HEK293T (cell line): Measurements from ENCODE around the gene YARS1.
A peak's percentile ranks its signal among the peaks of the same experiment; 100 is the strongest.

Experiments used
- CTCF ChIA-PET: fragments of 350-600 bp; formaldehyde crosslinking; extraction: SDS; loops from one replicate; lab custom pipeline; 2021; ENCODE audit warnings: antibody characterized with exemption, inconsistent platforms; lab: Yijun Ruan, JAX
- POLR2A ChIA-PET: fragments of 350-600 bp; formaldehyde crosslinking; extraction: SDS; loops from one replicate; lab custom pipeline; 2020; ENCODE audit warnings: antibody characterized with exemption, inconsistent platforms; lab: Yijun Ruan, JAX
- DNase-seq: peaks from one replicate; pipeline ENCODE4 v3.0.0; 2012; ENCODE audit warnings: mixed read lengths; ENCODE audit errors: extremely low spot score
- ARNT ChIP-seq: fragments of 450-650 bp; IDR thresholded peaks from 2 replicates; pipeline ENCODE4 v1.6.1; 2017; ENCODE audit warnings: mild to moderate bottlenecking
- BHLHE40 ChIP-seq: fragments of 450-650 bp; IDR thresholded peaks from 2 replicates; pipeline ENCODE4 v1.6.1; 2016; ENCODE audit warnings: mild to moderate bottlenecking, moderate library complexity, borderline replicate concordance
- CTBP1 ChIP-seq: fragments of 450-650 bp; IDR thresholded peaks from 2 replicates; pipeline ENCODE4 v1.6.1; 2016; ENCODE audit warnings: borderline replicate concordance
- ELF4 ChIP-seq: fragments of 450-650 bp; IDR thresholded peaks from 2 replicates; pipeline ENCODE4 v1.6.1; 2017; ENCODE audit warnings: antibody characterized with exemption
- FOXA1 ChIP-seq: fragments of 450-650 bp; IDR thresholded peaks from 2 replicates; pipeline ENCODE4 v1.6.1; 2016; ENCODE audit warnings: mild to moderate bottlenecking
- FOXK2 ChIP-seq: fragments of 450-650 bp; IDR thresholded peaks from 2 replicates; pipeline ENCODE4 v1.6.1; 2016; ENCODE audit warnings: mild to moderate bottlenecking
- FOXM1 ChIP-seq: fragments of 450-650 bp; IDR thresholded peaks from 2 replicates; pipeline ENCODE4 v1.6.1; 2017; ENCODE audit warnings: mild to moderate bottlenecking, borderline replicate concordance
- HDGF ChIP-seq: fragments of 450-650 bp; IDR thresholded peaks from 2 replicates; pipeline ENCODE4 v1.6.1; 2017; ENCODE audit warnings: antibody characterized with exemption, borderline replicate concordance
- L3MBTL2 ChIP-seq: fragments of 450-650 bp; conservative IDR thresholded peaks from 2 replicates; pipeline ENCODE4 v1.6.1; 2016; ENCODE audit warnings: mild to moderate bottlenecking
- LEF1 ChIP-seq: fragments of 450-650 bp; IDR thresholded peaks from 2 replicates; pipeline ENCODE4 v1.6.1; 2017; ENCODE audit warnings: mild to moderate bottlenecking, borderline replicate concordance
- NFRKB ChIP-seq: fragments of 450-650 bp; IDR thresholded peaks from 2 replicates; pipeline ENCODE4 v1.6.1; 2016; ENCODE audit warnings: mild to moderate bottlenecking, moderate library complexity
- SP1 ChIP-seq: fragments of 450-650 bp; IDR thresholded peaks from 2 replicates; pipeline ENCODE4 v1.6.1; 2017
- SUZ12 ChIP-seq: fragments of 450-650 bp; IDR thresholded peaks from 2 replicates; pipeline ENCODE4 v1.6.1; 2016; ENCODE audit warnings: mild to moderate bottlenecking
- TARDBP ChIP-seq: fragments of 450-650 bp; IDR thresholded peaks from 2 replicates; pipeline ENCODE4 v1.6.1; 2016
- ZNF384 ChIP-seq: fragments of 450-650 bp; IDR thresholded peaks from 2 replicates; pipeline ENCODE4 v1.6.1; 2016
- TF ChIP-seq, protein P1 (sequence below): fragments of 450-650 bp; IDR thresholded peaks from 2 replicates; pipeline ENCODE4 v1.6.1; 2016

Gene YARS1

GRCh38 chr1:32742199-32742947 is 74.8 kb downstream of the YARS1 start:
- TF ChIP-seq BHLHE40, result no peak
- no peak for TF ChIP-seq LEF1
- no peak for TF ChIP-seq SP1
- ChIA-PET POLR2A (interaction anchor here (1.0 to 1.7 kb wide), 2 partner anchors 14 to 30 kb away, joined by 4 to 5 read pairs; no protein-coding TSS in a partner anchor), CTCF (interaction anchor here (0.5 to 1.3 kb wide), 3 partner anchors 30 to 68 kb away, joined by 3 to 9 read pairs (median 3); no protein-coding TSS in a partner anchor)
- DNase-seq, result no peak

- DNase-seq, result peak; percentile 83
- POLR2A ChIA-PET, result interaction anchor here (1.0 to 1.7 kb wide), 2 partner anchors 15 to 31 kb away, joined by 4 to 5 read pairs; no protein-coding TSS in a partner anchor
- CTCF ChIA-PET, result interaction anchor here (1.3 kb wide), 2 partner anchors 29 to 31 kb away, joined by 3 to 9 read pairs; no protein-coding TSS in a partner anchor
- peak; percentile 84 for TF ChIP-seq FOXM1
- TF ChIP-seq L3MBTL2, result no peak
- TF ChIP-seq, protein P1, sequence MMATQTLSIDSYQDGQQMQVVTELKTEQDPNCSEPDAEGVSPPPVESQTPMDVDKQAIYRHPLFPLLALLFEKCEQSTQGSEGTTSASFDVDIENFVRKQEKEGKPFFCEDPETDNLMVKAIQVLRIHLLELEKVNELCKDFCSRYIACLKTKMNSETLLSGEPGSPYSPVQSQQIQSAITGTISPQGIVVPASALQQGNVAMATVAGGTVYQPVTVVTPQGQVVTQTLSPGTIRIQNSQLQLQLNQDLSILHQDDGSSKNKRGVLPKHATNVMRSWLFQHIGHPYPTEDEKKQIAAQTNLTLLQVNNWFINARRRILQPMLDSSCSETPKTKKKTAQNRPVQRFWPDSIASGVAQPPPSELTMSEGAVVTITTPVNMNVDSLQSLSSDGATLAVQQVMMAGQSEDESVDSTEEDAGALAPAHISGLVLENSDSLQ, result no peak
- 0 out of 2 replicates have a peak, but pooled peaks have one; percentile 48 for TF ChIP-seq ARNT
- no peak for TF ChIP-seq NFRKB
- no peak for TF ChIP-seq HDGF
- no peak for TF ChIP-seq CTBP1
- no peak for TF ChIP-seq FOXK2
Measured at GRCh38 chr1:32741413-32742198, 75.6 kb downstream of the YARS1 start.

- POLR2A ChIA-PET, result no interaction called here
- CTCF ChIA-PET, result no interaction called here
- no peak for DNase-seq
- TF ChIP-seq CTBP1, result no peak
Measured at GRCh38 chr1:32741059-32741412, 76.1 kb downstream of the YARS1 start.

DNA sequence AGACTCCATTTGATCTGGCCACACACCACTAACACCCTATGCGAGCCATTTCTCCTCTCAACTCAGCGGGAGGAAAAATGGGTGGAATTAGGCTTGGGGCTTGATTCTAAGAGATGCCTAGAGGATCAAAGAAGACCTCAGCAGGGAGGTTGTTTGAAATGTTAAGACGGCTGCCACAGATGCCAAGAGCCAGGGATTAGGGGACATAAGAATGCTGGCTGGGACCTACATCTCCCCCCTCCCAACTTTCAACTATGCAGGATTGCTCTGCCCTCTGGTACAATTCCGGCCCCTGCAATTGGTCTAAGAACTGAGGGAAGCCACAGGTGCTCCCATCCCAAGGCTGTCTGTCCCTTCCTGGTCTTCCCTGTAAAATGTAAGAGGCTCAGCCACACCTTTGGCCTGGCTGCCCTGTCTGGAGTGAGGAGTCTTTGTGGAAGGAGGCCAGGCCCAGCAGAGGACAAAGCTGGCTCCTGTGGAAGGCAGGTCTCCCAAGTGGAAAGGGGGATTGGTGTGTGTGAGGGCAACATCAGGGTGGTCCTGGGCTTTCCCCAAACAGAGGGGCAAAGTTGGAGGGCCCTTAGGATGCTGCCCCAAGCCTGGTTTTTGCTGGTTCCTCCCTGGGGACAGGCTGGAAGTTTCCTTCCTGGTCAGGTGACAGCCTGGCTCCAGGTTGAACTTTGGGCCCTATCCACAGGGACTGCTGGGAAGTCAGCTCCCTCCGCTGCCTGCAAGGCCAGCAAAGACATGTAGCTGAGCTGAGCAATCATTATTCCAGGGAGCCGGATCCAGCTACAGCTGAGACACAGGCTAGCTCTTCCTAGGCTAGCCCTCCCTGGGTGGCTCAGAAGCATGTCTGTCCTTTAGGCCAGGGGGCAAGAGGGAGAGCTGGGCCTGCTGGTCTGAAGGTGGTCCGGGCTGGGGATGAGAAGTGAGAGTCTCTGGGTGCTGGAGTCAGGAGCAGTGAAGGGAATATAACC is 80.1 kb downstream of the YARS1 start:
- DNase-seq, result no peak
- TF ChIP-seq CTBP1, result no peak
- no peak for TF ChIP-seq FOXK2
- TF ChIP-seq FOXA1, result no peak
- no peak for TF ChIP-seq LEF1
- no peak for TF ChIP-seq L3MBTL2
- TF ChIP-seq SP1, result no peak
- TF ChIP-seq BHLHE40, result no peak
- TF ChIP-seq NFRKB, result no peak
- TF ChIP-seq ZNF384, result no peak
- ChIA-PET CTCF (no interaction called here), POLR2A (no interaction called here)

GRCh38 chr1:32733582-32734321 is 83.4 kb downstream of the YARS1 start:
- ChIA-PET CTCF (no interaction called here), POLR2A (interaction anchor here (1.0 kb wide), 1 partner anchor 22 kb away, joined by 4 read pairs; no protein-coding TSS in a partner anchor)
- DNase-seq, result no peak
- no peak for TF ChIP-seq HDGF
- no peak for TF ChIP-seq SP1
- no peak for TF ChIP-seq ELF4
- no peak for TF ChIP-seq FOXA1
- TF ChIP-seq ZNF384, result no peak
- TF ChIP-seq LEF1, result no peak
- TF ChIP-seq BHLHE40, result no peak
- TF ChIP-seq L3MBTL2, result no peak
- TF ChIP-seq TARDBP, result no peak
- no peak for TF ChIP-seq CTBP1
- no peak for TF ChIP-seq FOXK2
- TF ChIP-seq, protein P1, result no peak
- TF ChIP-seq ARNT, result no peak
- TF ChIP-seq FOXM1, result no peak
- TF ChIP-seq NFRKB, result no peak
- no peak for TF ChIP-seq SUZ12
